ENCODE measurements around the gene GALNTL6.

GALNTL6 gene

DNA sequence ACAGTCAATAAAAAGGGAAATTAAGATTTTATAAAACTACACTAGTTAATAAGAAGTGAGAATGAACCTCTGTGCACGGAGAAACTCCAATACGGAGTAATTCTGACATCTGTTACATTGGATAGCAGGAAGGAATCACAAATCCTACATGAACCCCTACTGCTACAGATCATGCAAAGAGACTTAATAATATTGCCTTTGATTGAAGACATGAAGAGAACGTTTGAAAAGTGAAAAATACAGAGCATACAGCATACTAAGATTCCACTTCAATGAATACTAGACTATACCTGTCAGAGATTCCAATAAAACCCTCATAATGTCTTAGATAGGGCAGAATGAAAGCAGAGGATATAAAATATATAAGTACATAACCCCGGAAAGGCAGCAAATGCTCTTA lies 995.0 kb downstream of the GALNTL6 start:
- Histone ChIP-seq H3K36me3 (ENCODE audit: insufficient read depth, low read length) (no peaks in the 10 kb centered on the region), H3K4me1 (ENCODE audit: insufficient read depth, low read length, poor library complexity, severe bottlenecking) (no peaks in the 10 kb centered on the region), H4K20me1 (ENCODE audit: insufficient read depth, low read length, poor library complexity, severe bottlenecking) (no peaks in the 10 kb centered on the region), H3K9ac (ENCODE audit: low read depth, low read length, poor library complexity, severe bottlenecking) (no peak overlapping the region), H2AFZ (ENCODE audit: low read length) (no peak overlapping the region), H3K79me2 (ENCODE audit: insufficient read depth, low read length) (no peaks in the 10 kb centered on the region), H3F3A (ENCODE audit: low read depth) (no peaks in the 10 kb centered on the region), H3K4me2 (ENCODE audit: low read depth, low read length, poor library complexity, severe bottlenecking) (no peak overlapping the region), H3K27me3 (ENCODE audit: insufficient read depth, low read length, poor library complexity, severe bottlenecking) (no peaks in the 10 kb centered on the region), H3K9me2 (replicated peaks; ENCODE audit: low read depth, low read length) (no peaks in the 10 kb centered on the region), H3K4me3 (ENCODE audit: low read length, poor library complexity, severe bottlenecking) (no peak overlapping the region), H3K9me3 (ENCODE audit: insufficient read depth, low read depth, low read length) (no peaks in the 10 kb centered on the region)
- no peak for TF ChIP-seq EZH2phosphoT487 (IDR thresholded peaks at IDR 0.05; ENCODE audit: borderline replicate concordance)
- no peak for TF ChIP-seq CTCF (conservative IDR thresholded peaks at IDR 0.05; ENCODE audit: low read length)

DNA sequence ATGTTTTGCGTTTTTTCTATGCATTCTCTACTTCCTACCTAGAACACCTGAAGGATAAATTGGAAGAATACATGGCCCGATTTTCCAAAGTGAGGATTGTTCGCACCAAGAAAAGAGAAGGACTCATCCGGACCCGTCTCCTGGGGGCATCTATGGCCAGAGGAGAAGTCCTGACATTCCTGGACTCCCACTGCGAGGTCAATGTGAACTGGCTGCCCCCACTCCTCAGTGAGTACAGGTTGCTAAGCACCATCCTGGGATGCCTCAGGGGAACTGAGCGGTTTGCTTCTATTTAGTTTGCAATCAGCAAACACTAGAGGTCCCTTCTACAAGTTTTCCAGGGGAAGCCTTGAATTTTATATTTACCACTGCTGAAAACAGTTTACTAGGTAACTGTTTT lies 996.1 kb downstream of the GALNTL6 start:
- H2AFZ ChIP-seq (ENCODE audit: low read length) = peak overlapping the region; percentile 64; the same call in 1 of the 2 replicates
- H3K79me2 ChIP-seq (ENCODE audit: insufficient read depth, low read length) = no peaks in the 10 kb centered on the region
- H3F3A ChIP-seq (ENCODE audit: low read depth) = no peaks in the 10 kb centered on the region
- H3K9me2 ChIP-seq (replicated peaks; ENCODE audit: low read depth, low read length) = no peaks in the 10 kb centered on the region
- H3K4me3 ChIP-seq (ENCODE audit: low read length, poor library complexity, severe bottlenecking) = no peak overlapping the region
- H3K9ac ChIP-seq (ENCODE audit: low read depth, low read length, poor library complexity, severe bottlenecking) = no peak overlapping the region
- no peak for TF ChIP-seq EZH2phosphoT487 (IDR thresholded peaks at IDR 0.05; ENCODE audit: borderline replicate concordance)
- no peak for TF ChIP-seq CTCF (conservative IDR thresholded peaks at IDR 0.05; ENCODE audit: low read length)
- H4K20me1 ChIP-seq (ENCODE audit: insufficient read depth, low read length, poor library complexity, severe bottlenecking) = no peaks in the 10 kb centered on the region
- H3K36me3 ChIP-seq (ENCODE audit: insufficient read depth, low read length) = no peaks in the 10 kb centered on the region
- no peak overlapping the region for H3K4me2 ChIP-seq (ENCODE audit: low read depth, low read length, poor library complexity, severe bottlenecking)
- no peaks in the 10 kb centered on the region for H3K4me1 ChIP-seq (ENCODE audit: insufficient read depth, low read length, poor library complexity, severe bottlenecking)
- H3K27me3 ChIP-seq (ENCODE audit: insufficient read depth, low read length, poor library complexity, severe bottlenecking) = no peaks in the 10 kb centered on the region
- H3K9me3 ChIP-seq (ENCODE audit: insufficient read depth, low read depth, low read length) = no peaks in the 10 kb centered on the region

DNA sequence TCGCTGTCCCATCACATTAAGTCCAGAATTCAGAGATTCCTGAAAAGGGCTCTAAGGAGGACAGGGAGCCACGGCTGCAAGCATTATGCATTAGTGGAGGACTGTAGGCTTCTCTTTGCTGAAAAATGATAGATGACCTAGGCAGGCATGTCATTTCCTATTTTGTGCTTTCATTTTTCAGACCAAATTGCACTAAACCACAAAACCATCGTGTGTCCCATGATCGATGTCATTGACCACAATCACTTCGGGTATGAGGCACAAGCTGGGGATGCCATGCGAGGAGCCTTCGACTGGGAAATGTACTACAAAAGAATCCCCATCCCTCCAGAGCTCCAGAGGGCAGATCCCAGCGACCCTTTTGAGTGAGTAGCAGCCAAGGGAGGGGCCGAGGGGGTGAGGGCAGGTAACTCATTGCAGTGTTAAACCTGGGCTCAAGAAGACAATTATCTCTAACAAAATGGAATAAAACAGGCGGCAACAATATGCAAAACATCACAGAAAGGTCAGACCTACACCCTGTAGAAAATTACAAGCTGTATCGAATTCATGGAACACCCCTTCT lies 1000.2 kb downstream of the GALNTL6 start:
- Histone ChIP-seq H3K4me1 (ENCODE audit: insufficient read depth, low read length, poor library complexity, severe bottlenecking) (no peaks in the 10 kb centered on the region), H3K9me2 (replicated peaks; ENCODE audit: low read depth, low read length) (no peaks in the 10 kb centered on the region), H4K20me1 (ENCODE audit: insufficient read depth, low read length, poor library complexity, severe bottlenecking) (no peaks in the 10 kb centered on the region), H3K9me3 (ENCODE audit: insufficient read depth, low read depth, low read length) (no peaks in the 10 kb centered on the region), H3F3A (ENCODE audit: low read depth) (no peaks in the 10 kb centered on the region), H2AFZ (ENCODE audit: low read length) (no peak overlapping the region), H3K4me3 (ENCODE audit: low read length, poor library complexity, severe bottlenecking) (no peak overlapping the region), H3K36me3 (ENCODE audit: insufficient read depth, low read length) (no peaks in the 10 kb centered on the region), H3K27me3 (ENCODE audit: insufficient read depth, low read length, poor library complexity, severe bottlenecking) (no peaks in the 10 kb centered on the region), H3K9ac (ENCODE audit: low read depth, low read length, poor library complexity, severe bottlenecking) (no peak overlapping the region), H3K4me2 (ENCODE audit: low read depth, low read length, poor library complexity, severe bottlenecking) (peak overlapping the region; percentile 10), H3K79me2 (ENCODE audit: insufficient read depth, low read length) (no peaks in the 10 kb centered on the region)
- TF ChIP-seq CTCF (conservative IDR thresholded peaks at IDR 0.05; ENCODE audit: low read length) (no peak), EZH2phosphoT487 (IDR thresholded peaks at IDR 0.05; ENCODE audit: borderline replicate concordance) (no peak)
